CD4-positive, alpha-beta T cell treated with Interleukin-15 for 4 hours (primary cell): Measurements from ENCODE around the gene FBXO17.
A peak's percentile ranks its signal among the peaks of the same experiment; 100 is the strongest.

Source experiments
- DNase-seq: peaks from one replicate; pipeline ENCODE4 v3.0.0-alpha.2; 2020; ENCODE audit warnings: low spot score

FBXO17 gene

GRCh38 chr19:38917516-38917915, 58.0 kb downstream of the FBXO17 start:
- no peak for DNase-seq

DNA sequence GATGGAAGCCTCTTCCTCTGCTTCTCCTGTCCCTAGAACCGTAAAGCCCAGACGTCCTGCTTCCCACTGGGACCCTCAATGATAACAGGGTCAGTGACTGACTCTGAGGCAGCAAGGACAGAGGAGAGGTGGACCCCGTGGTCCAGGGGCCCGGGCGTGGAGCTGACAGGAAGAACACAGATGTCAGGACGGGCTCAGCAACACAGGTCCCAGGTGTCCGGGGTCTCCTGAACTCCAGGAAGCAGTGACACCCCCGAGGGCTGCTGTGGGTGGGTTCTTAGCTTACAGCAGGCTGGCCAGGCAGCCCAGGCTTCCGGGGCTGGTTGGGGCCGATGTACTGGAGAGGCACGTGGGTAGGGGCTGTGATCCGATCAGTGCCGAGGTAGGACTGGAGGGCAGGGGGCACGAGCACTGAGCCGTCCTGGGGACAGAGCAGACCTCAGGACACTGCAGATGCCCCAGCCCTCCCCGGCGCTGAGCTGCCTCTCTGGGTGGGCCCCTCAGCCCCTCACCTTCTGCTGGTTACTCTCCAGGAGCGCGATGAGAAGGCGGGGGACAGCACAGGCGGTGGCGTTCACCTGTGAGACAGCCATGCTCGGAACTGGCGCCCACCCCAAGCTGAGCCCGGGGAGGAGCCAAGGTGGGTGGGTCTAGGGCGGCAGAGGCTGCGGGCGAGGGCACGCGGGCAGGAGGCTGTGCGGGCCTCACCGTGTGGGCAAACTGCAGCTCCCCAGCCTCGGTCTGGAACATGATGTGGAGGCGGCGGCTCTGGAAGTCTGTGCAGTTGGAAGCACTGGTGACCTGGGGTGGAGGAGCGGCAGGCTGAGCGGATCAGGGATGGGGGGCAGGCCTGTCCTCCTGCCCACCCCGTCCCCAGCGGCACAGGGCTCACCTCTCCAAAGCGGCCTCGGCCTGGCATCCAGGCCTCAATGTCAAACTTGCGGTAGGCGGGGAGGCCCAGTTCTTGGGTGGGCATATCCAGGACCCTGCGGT, 59.9 kb downstream of the FBXO17 start:
- DNase-seq: no peak

GRCh38 chr19:38913958-38914357, 61.6 kb downstream of the FBXO17 start:
- no peak for DNase-seq

DNA sequence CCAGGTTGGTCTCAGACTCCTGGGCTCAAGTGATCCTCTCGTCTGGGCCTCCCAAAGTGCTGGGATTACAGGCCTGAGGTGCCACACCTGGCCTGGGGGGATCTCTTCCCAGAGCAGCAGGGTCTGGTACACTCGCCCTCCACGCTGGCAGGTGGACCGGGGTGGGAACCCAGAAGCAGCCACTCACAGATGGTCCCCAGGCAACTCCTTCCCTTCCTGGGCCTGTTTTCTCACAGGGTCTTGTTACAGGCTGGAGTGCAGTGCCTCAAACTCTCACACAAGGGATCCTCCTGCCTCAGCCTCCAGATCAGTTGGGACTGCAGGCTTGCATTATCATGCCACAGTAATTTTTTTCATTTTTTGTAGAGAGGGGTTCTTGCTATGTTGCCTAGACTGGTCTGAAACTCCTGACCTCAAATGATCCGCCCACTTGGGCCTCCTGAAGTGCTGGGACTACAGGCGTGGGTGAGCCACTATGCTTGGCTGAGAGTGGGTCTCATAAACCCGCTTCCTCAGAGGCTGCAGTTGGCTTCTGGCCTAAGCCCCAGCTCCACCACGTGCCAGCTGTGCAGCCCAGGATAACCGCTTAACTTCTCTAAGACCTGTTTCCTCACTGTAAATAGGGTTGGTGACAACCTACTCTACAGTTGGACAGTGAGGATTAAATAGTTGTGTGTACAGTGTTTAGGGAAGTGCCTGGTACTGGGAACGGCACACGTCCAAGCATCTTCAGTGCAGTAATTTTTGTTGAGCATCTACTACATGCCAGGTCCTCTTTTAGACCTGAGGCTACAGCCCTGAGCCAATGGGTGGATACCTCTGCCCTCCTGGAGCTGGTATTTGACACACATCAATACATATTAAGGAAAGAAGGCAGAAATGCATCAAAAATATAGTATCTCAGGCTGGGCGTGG, 62.7 kb downstream of the FBXO17 start:
- DNase-seq: no peak

DNA sequence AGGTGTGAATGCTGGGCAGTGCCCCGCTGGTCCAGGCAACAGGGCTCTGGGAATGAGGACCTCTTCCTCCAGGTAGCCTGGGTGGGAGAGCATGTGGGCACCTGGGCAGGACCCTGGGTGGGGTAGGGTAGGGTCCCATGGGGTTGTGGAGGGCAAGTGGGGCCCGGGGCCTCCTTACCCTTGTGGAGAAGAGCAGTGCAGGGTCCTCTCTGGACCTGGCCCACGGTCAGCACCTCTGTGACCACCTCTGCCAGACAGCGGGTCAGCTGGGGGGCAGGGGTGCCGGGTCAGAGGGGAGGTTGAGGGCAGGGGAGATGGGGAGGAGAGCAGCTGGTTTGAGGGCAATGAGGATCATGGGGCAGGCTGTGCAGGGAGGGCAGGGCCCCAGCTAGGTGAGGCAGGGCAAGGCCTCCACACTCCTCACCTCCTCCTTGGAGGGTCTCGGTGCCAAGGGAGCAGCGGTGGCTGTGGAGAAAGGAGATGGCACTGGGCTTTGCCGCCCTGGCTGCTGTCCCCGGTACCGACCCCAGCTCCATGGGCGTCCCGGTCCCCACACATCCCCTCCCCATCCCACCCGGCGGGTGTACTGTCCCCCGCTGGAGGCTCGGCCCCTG, 64.0 kb downstream of the FBXO17 start:
- DNase-seq: no peak

DNA sequence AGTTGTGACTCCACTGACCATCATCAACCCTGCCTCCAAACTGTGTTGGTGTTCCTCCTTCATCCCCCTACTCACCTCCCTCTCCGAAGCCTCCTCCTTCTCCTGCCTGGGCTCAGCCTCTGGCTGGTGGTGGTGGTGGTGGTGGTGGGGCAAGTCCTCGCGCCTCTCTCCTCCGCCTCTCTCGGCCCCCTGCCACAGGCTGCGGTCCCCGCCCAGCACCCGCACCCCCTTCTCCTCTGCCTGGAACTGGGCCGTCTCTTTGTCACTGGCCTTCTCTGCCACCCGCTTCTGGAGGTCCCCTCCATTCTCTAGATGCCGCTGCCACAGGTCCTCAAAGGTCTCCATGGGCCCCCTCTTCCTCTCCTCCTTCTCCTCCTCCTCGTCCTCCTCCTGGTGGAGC, 65.1 kb downstream of the FBXO17 start:
- DNase-seq: no peak

DNA sequence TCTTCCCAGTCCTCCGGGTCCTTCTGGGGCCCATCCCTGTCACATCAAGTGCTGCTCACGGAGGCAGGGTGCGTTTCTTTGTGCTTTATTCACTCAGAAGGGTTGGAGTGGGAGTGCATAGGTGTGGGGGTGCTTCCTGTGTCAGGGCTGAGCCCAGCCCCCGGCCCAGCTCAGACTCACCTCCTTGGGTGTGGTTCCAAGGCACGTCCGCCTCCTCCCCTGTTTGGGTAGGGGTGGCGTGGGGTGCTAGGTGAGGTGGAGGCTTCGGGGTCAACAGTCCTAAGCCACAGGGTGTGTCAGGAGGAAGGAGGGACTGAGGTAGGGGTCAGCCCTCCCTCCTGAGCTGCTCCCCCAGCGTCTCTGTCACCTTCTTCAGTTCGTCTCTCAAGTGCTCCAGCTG, 66.6 kb downstream of the FBXO17 start:
- DNase-seq: no peak

- DNase-seq: no peak
Observed at GRCh38 chr19:38907670-38908069, 67.9 kb downstream of the FBXO17 start.

GRCh38 chr19:38907227-38907626, 68.3 kb downstream of the FBXO17 start:
- DNase-seq: no peak

DNA sequence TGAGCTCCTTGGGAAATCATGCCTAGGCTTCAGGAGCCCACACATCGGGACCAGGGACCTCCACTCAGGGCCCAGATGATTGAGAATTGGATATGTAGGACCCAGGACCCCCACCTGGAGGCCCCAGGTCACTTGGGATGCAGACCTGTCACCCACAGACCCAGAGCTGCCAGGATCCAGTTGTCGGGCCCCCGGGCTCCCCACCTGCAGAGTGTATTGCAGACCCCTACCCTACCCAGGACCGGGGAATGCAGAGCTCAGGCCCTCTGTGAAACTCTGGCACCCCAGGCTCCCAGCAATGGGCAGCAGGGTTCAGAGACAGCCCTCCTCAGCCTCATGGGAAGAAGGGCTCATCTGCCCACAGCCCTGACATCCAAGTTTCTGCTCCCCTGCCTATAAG, 69.9 kb downstream of the FBXO17 start:
- no peak for DNase-seq

DNA sequence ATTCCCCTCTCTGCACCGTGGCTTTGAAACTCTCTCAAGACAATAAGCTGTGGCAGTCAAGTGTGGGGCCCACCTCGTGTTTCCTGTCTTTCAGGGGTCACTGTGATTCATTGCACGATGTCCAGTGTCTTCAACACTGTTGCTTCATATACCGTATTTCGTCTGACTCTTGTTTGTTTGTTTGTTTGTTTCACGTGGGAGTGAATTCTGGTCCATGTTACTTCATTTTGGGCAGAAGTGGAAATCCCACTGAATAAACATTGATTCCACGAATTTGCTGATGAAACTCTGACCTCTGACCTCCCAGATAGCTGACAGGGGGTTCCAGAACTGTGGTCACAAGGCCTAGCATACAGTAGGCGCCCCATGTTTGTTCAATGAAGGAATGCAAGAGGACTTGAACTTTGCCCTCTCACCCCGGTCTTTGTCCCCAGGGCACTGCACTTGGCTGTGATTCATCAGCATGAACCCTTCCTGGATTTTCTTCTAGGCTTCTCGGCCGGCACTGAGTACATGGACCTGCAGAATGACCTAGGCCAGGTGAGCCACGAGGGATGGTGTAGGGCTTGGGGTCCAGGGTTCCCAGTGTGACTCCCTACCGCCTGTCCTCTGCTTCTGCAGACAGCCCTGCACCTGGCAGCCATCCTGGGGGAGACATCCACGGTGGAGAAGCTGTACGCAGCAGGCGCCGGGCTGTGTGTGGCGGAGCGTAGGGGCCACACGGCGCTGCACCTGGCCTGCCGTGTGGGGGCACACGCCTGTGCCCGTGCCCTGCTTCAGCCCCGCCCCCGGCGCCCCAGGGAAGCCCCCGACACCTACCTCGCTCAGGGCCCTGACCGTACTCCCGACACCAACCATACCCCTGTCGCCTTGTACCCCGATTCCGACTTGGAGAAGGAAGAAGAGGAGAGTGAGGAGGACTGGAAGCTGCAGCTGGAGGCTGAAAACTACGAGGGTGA, 70.7 kb downstream of the FBXO17 start:
- no peak for DNase-seq

- DNase-seq: no peak
Observed at GRCh38 chr19:38901683-38902082, 73.9 kb downstream of the FBXO17 start.

- no peak for DNase-seq
Observed at GRCh38 chr19:38900743-38901190, 74.8 kb downstream of the FBXO17 start.

- no peak for DNase-seq
Observed at GRCh38 chr19:38900202-38900629, 75.3 kb downstream of the FBXO17 start.

DNA sequence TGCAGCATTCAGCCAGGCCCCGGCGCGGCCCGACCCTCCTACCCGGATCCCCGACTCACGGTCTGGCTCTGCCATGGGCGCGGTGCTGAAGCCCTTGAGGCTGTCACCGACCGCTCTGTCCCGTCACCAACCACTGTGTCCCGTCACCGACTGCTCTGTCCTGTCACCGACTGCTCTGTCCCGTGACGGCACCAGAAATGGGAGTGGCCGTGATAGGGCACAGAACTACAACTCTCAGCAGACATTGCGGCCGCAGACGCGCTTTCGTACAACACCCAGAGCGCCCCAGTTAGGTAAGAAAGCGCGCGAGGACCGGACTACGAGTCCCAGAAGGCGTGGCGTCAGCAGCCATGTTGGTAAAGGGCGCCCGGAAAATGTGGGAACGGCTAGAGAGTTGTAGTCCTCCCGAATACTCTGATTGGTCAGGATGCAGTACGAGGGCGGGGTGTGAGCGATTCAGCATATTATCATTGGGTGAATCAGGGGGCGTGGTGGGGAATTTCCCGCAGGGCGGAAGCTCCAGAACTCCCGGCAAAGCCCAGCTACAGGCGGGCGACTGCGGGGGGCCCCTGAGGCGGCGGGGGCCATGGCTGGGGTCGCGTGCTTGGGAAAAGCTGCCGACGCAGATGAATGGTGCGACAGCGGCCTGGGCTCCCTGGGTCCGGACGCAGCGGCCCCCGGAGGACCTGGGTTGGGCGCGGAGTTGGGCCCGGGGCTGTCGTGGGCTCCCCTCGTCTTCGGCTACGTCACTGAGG, 75.9 kb downstream of the FBXO17 start, which contains the start of the genes NFKBIB and SIRT2:
NFKBIB (plus strand) TSS at position 523 of the 755 bp plus-strand sequence; CDS start at position 587, 64 bp downstream.
SIRT2 (minus strand) TSS at position 172 of the 755 bp plus-strand sequence; CDS start at position 75, 97 bp downstream.
- DNase-seq: peak; percentile 100

DNA sequence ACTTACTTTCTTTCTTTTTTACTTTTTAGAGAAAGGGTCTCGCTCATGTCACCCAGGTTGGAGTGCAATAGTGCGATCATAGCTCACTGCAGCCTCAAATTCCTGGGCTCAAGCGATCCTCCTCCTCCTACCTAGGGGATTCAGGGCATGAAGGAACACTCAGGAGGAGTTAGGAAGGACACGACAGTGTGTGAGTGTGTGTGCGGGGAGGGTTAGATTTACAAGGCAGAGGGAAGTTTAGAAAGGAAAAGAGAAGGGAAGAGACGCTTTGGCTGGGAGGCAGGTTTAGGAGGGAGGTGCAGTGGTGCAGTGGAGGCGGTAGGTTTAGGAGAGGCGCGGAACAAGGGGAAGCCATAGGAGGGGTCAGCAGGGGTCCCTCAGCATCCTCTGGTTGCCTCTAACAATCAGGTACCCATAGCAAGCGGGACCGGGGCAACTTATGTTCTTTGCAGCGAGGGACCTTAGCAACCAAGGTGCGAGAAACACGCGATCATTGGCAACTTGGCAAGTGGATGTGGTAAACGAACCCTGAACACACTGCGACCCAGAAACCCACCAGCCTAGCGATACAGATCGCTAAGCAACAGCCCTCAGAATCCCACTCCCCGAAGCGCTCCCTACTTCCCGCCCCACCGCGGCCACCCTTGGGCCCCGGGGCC, 76.6 kb downstream of the FBXO17 start:
- no peak for DNase-seq

- no peak for DNase-seq
Observed at GRCh38 chr19:38894968-38895367, 80.6 kb downstream of the FBXO17 start.

- DNase-seq: no peak
Observed at GRCh38 chr19:38893341-38893771, 82.2 kb downstream of the FBXO17 start.

- no peak for DNase-seq
Observed at GRCh38 chr19:38892841-38893240, 82.7 kb downstream of the FBXO17 start.
